GM21515 (cell line): Measurements from ENCODE around the gene WNT2B.
"Not testable (repeated sequence)": the region's sequence is repeated elsewhere in the genome, so short reads cannot be mapped to it uniquely, and the experiment has no call there.

Source experiments
- ATAC-seq: cut with Tn5 transposase; IDR thresholded peaks from one replicate; pipeline ENCODE4 v1.9.1; 2021; ENCODE audit not compliant: unreplicated experiment

The WNT2B gene

DNA sequence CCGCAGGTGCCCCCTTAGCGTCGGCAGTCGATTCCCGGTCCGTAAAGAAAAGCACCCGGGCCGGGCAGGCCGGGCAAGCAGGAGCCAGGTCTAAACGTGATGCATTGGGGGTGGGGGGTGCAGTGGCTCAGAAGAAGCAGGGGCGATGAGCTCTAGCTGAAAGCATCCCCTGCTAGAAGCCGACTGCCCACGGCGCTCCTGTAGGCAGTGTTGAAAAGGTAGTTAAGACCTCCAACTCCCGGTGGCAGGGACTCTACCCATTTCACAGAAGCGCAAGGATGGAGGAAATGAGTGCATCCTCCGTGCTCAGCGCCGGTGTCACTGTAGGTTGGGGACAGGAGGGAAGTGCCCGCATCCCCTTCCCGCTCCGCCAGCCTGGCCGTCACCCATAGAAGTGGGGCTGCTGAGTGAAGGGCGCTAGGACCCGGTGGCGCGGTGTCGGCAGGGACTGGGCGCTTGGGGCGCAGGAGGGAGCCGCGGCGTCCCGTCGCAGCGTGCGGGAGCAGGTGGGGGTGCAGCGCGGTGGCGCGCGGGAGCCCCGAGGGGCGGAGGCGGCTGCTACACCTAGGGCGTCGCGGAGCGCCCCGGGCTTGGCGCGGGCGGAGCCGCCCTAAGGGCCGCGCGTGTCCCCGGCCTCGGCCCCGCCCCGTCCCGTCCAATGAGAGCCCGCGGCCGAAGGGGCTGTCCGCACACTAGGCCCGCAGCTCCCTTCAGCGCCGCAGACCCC, at the start of gene WNT2B:
Gene WNT2B (plus strand): TSS at position 688 of the 727 bp plus-strand sequence. CDS start 298 bp downstream, outside the sequence.
- ATAC-seq: no peak

DNA sequence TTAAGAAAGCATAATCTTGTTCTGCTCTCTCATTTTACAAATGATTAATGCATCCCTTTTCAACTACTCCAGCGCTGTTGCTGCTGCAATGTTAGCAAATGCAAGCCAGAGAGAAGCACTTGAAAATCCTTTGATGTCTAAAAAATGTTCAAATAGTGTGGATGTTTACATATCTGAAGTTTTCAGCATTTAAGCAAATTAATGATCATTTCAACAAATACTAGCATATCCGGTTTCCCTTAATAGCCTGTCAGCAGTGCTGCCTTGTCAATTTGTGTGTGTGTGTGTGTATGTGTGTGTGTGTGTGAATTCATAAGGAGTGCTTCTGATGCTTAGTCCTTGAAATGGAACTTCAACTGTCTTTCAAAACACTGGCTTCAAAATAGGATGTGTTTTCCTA, 48.1 kb upstream of the WNT2B start:
- ATAC-seq: no peak

DNA sequence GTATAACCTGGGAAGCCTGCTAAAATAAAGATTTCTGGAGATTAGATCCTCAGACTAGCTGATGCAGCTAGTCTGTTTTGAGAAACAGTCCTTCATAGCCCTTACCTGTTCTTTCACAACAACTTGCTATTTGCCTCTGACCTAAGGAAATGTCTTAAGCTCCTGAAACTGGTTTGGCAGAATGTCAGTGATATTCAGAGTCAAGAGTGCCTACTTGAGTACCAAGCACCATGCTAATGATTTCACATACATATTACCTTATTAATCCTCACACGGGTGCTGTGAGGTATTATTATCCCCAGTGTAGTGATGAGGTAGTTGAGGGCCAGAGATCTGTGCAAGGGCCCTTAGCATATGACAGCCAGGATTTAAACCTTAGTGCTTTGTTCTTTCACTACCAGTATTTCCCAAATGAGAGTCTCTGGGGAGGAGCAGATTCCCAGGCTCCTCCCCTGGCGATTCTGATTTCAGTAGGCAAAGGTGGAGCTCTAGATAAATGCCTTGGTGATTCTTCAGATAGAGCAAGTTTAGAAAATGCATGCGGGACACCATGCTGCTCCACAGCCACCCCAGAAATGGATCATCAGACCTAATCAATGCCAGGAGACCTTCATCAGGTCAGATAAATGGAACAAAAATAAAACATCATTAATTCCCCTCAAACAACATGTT, 47.4 kb upstream of the WNT2B start:
- ATAC-seq: no peak

DNA sequence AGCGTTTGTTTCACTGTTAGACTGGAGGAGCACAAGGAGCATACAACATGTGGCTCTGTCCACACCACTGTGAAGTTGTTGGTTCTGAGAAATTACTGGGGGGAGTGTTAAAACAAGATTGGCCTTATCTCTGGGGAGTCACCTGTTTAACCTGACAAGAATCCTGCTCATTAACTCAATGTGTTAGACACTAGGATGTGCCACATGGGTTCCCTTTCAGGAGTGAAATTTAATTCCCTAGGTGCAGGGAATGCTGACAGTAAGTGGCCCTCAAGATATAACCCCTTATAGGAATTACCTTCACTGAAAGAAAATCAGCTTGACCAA, 45.8 kb upstream of the WNT2B start:
- no peak for ATAC-seq

DNA sequence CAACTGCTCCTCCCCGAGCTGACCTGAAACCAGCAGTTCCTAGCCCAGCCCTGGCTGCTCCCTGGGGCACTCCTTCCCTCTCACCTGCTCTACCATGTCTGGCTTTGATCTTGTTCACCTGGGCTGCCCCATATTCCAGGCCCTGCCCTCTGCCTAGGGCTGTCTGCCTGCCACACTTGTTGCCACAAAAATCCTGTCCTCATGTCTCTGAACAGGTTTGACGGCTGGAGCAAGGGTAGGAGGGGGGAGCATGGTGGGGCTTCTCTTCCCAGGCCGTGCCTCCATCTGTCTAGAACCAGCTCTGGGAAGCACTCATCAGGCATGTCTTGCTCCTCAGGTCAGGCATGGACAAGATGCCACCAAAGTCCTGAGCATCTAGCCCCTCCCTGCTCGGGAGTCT, 44.3 kb upstream of the WNT2B start:
- no peak for ATAC-seq

DNA sequence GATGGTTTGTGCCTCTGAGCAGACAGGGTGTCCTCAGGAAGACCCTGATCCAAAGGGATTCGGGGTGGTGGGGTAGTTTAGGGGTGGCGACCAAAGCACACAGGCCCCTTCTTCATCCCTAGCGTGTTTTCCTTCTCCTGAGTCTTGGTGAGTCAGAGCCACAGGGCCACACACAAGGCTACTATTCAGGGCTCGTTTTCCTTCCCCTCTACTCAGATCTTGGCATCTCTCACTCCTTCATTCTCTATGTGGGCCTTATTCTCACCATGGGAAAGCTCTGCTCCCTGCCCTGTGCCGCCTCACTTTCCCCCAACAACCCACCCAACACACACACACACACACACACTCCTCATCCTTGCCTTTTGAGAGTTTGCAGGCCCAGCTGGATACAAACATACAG, 43.6 kb upstream of the WNT2B start:
- ATAC-seq: no peak

DNA sequence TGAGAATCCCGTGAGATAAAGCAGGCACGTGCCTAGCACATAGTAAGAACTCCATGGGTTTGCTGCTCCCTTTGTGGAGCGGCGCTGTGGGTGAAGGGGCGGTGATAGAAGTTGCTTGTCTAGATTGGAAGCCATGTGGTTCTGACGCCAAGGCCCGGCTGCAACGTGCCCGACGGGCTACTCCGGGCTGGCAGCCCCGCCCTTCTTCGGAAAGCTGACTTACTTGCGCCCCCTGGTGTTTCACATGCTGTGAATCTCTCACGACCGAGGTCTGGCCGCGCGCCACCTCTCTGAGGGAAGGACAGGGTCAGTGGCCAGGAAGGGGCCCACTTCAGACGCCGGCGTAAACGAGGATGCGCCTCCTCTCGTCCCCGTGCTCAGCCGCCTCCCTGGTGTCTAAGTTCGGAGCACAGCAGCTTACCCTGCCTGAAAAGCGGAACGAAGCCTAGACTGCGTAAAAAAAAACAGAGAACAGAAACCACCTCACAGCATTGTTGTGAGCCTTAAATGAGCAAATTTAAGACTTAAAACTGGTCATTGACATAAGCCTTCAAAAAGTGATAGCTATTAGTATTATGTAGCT, 42.6 kb upstream of the WNT2B start:
- peak; percentile 96 for ATAC-seq

DNA sequence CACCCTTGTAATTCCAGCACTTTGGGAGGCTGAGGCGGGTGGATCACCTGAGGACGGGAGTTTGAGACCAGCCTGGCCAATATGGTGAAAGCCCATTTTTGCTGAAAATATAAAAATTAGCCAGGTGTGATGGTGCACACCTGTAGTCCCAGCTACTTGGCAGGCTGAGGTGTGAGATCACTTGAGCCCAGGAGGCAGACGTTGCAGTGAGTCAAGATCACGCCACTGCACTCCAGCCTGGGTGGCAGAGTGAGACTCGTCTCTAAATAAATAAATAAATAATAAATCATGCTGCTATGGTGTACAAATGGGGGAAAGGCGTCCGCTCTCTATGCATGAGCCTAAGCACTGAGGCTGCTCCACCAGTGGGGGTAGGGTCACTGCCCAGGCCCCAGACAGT, 38.4 kb upstream of the WNT2B start:
- ATAC-seq: not testable (repeated sequence)

GRCh38 chr1:112470966-112471365, 37.8 kb upstream of the WNT2B start:
- ATAC-seq: no peak

DNA sequence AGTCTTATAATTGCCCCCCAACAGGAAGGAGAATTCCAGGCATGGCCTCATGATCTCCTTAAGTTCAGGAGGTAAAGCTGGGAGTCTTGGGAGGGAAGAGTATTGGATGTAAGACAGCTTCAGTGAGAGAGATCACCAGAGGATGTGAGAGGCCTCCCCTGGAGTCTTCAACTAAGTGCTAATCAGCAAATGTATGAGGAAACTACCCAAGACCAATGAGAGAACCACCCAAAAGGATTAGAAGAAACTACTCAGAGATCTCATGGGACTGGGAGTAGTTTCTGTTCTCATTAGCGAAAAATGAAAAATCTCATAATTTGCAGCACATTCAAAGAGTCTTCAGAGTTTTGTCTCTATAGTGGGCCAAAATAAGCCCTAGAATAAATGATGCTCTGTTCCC, 36.6 kb upstream of the WNT2B start:
- ATAC-seq: no peak

DNA sequence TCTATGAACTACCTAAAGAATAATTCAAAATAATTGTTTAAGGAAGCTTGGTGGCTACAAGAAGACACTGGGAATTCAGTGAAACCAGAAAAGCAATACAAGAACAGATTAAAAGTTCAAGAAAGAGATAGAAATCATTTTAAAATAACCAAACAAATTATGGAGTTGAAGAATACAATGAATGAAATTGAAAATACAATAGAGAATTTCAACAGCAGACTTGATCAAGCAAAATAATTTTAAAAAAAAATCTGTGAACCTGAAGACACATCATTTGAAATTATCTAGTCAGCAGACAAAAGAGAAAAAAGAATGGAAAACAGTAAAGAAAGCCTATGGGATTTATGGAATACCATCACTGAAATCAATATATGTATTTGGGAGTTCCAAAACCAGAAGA, 31.2 kb upstream of the WNT2B start:
- no peak for ATAC-seq

GRCh38 chr1:112478314-112478713, 30.5 kb upstream of the WNT2B start:
- ATAC-seq: no peak

DNA sequence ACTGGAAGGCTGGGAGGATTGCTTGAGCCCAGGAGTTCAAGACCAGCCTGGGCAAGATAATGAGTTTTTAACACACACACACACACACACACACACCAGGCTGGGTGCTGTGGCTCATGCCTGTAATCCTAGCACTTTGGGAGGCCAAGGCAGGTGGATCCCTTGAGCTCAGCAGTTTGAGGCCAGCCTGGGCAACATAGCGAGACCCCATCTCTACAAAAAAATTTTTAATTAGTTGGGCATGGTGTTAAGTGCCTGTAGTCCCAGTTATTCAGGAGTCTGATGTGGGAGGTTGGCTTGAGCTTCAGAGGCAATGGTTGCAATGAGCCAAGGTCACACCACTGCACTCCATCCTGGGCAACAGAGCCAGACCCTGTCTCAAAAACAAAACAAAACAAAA, 22.7 kb upstream of the WNT2B start:
- not testable (repeated sequence) for ATAC-seq

- not testable (repeated sequence) for ATAC-seq
These were observed 21.1 kb upstream of the WNT2B start for GRCh38 chr1:112487686-112488085.

- ATAC-seq: no peak
These were observed 20.6 kb upstream of the WNT2B start for GRCh38 chr1:112488141-112488540.

DNA sequence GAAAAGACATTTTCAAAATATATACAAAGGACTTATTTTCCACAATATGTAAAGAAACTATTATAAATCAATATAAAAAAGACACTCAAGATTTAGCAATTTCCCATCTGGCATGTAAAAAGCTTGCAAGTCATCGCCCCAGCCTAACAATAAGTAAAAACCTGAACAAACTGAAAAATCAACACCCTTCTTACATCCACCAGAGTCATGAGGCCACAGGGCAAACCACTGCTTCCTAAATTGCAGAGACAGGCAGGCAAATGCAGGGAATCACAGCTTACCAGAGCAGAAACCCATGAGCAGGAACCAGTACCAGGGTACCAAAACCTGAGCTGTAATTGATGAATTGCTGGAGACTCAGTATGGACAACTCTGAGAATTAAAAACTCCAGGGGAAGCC, 16.7 kb upstream of the WNT2B start:
- no peak for ATAC-seq

DNA sequence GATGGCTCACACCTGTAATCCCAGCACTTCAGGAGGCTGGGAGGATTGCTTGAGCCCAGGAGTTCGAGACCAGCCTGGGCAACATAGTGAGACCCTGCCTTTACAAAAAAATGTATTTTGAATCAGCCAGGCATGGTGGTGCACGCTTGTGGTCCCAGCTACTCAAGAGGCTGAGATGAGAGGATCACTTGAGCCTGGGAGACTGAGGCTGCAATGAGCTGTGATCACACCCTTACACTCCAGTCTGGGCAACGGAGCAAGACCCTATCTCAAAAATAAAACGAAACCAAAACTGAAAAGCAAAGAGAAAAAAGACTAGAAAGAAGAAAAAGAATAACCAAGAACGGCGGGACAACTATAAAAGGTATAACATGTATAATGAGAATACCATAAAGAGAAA, 15.4 kb upstream of the WNT2B start:
- ATAC-seq: no peak

GRCh38 chr1:112496290-112496689, 12.5 kb upstream of the WNT2B start:
- ATAC-seq: no peak

- ATAC-seq: no peak
These were observed 6.7 kb upstream of the WNT2B start for GRCh38 chr1:112501810-112502641.

DNA sequence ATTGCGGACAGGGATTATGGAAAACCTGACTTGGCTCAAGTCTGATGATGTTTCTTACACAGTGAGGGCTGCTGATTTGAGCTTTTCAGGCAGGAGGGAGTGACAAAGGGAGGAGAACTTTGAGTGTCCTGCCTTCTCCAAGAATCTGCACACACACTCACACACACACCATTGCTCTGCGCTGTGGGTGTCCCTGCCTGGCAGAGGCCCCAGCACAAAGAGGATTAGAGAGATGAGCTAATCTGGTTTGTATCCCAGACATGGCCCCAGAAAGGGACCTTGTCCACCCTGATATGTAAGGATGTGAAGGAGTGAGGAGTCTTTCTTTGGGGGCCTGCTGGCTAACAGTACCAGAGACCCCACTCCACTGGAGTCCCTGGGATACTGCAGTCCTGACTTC, 5.9 kb upstream of the WNT2B start:
- no peak for ATAC-seq

GRCh38 chr1:112504001-112504660, 4.6 kb upstream of the WNT2B start:
- ATAC-seq: no peak
